Immature natural killer cell (primary cell): ENCODE data around the gene BRSK2. TPM values are rescaled to one million over a fixed set of nuclear protein-coding genes. Genes with fewer than 3 reads are reported as not detected.
"Not testable (repeated sequence)": the region's sequence is repeated elsewhere in the genome, so short reads cannot be mapped to it uniquely, and the experiment has no call there.

Source experiments
- DNase-seq, 3 donors: peaks; one replicate each; pipeline ENCODE4 v3.0.0; 2022; ENCODE audit warnings: mixed read lengths in 1 of 3
- H3K27ac Mint-ChIP-seq, 6 donors: one replicate each; pipeline ENCODE4 v1.8.0; 2020; ENCODE audit warnings: mixed read lengths in 6 of 6, mild to moderate bottlenecking in 5 of 6, inconsistent platforms in 4 of 6, moderate library complexity in 3 of 6
- H3K27me3 Mint-ChIP-seq, 3 donors: one replicate each; pipeline ENCODE4 v1.8.0; 2020 to 2021; ENCODE audit warnings: low read depth in 3 of 3, mild to moderate bottlenecking in 3 of 3, mixed read lengths in 3 of 3, moderate library complexity in 3 of 3, inconsistent platforms in 1 of 3
- H3K36me3 Mint-ChIP-seq, 3 donors: one replicate each; pipeline ENCODE4 v1.8.0; 2020; ENCODE audit warnings: mixed read lengths in 3 of 3, inconsistent platforms in 2 of 3, mild to moderate bottlenecking in 2 of 3
- H3K4me1 Mint-ChIP-seq, 2 donors: one replicate each; pipeline ENCODE4 v1.8.0; 2020; ENCODE audit warnings: inconsistent platforms in 2 of 2, mild to moderate bottlenecking in 2 of 2, mixed read lengths in 2 of 2, moderate library complexity in 1 of 2
- H3K4me3 Mint-ChIP-seq, 5 donors: one replicate each; pipeline ENCODE4 v1.8.0; 2020; ENCODE audit warnings: mild to moderate bottlenecking in 5 of 5, mixed read lengths in 5 of 5, inconsistent platforms in 3 of 5, moderate library complexity in 3 of 5
- H3K9me3 Mint-ChIP-seq, 6 donors: one replicate each; pipeline ENCODE4 v1.8.0; 2020; ENCODE audit warnings: mild to moderate bottlenecking in 6 of 6, mixed read lengths in 6 of 6, inconsistent platforms in 4 of 6, moderate library complexity in 3 of 6
- polyA plus RNA-seq, 3 donors: library from polyadenylated mRNA; unstranded; fragments of 300-500 nt; fragmentation: Illumina TruSeq; gene quantifications; one replicate each; pipeline ENCODE4 v1.2.3, GENCODE V29; 2021

Gene BRSK2
- polyA plus RNA-seq, 3 donors from 2014 or later = 0.12 TPM; not detected in 2

DNA sequence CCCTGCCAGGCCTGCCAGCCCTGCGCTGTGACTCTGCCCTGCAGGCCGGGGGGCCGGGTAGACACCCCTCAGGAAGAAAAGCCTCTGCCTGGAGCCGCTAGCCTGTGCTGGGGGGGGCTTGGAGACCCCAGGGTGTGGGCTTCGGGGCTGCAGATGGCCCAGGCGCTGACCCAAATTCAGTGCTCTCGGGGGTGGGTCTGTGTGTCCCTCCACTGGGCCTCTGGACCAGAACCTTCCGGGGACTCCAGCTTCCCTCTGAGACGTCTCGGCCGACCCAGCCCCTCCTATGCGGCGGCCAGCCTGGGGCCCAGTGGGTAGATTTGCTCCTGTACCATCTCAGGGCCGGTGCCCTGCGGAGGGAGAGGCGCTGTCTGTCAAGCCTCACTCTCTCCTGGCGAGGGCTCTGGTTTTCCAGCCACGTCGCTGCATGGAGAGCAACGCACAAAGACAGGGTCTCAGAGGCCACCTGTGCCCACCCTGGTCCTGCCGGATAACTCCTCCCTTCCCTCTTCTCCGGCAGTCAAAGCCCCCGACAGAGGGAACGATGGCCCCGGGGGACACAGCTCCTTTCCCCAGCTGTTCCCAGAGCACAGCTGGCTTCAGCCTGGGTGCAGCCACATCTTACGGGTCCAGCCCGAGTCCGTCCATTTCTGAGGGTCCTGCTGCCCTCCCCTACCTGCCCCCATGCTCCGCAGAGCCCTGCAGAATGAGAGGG lies 40.2 kb upstream of the BRSK2 start:
- no peak overlapping the region for H3K4me3 Mint-ChIP-seq
- no peak for DNase-seq

DNA sequence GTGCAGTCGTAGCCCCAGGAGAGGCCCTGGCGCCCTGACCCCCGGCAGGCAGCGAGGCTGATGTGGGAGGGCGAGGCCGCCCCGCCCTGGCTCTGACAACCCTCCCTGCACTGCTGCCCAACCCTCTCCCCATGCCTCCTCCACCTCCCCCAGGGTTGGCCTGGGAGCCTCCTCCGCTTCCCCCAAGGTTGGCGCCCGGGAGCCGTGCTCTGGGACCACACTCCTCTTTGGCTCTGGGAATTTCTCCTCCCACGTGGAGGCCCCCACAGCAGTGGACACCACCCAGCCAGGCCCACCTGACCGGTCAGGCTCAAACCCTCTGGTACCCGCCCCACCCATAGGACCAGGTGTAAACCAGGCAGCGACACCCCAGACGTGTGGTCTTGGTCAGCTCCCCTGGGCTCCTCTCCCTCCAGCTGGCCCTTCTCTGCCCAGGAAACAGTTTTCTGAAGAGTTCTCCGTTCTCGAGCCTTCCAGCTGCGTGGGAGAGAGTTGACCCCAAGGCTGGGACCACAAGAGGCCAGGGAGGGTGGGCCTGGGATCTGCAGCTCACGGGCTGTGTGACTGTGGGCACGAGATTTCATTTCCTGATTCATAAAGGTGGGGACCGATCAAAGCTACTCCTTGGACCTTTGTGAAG lies 39.5 kb upstream of the BRSK2 start:
- no peaks in the 10 kb centered on the region for H3K36me3 Mint-ChIP-seq
- no peak overlapping the region for H3K27ac Mint-ChIP-seq
- H3K4me1 Mint-ChIP-seq = no peaks in the 10 kb centered on the region
- no peak overlapping the region for H3K4me3 Mint-ChIP-seq
- no peak for DNase-seq
- H3K9me3 Mint-ChIP-seq = no peaks in the 10 kb centered on the region
- H3K27me3 Mint-ChIP-seq = peaks cover 0 to 2% (median 1%) of the 10 kb centered on the region in 3 donors

More for the DNA sequence above, 40.2 kb upstream of the BRSK2 start:
- Mint-ChIP-seq H3K9me3 (no peaks in the 10 kb centered on the region), H3K27me3 (peaks cover 0 to 3% (median 1%) of the 10 kb centered on the region in 3 donors), H3K4me1 (no peaks in the 10 kb centered on the region), H3K27ac (no peak overlapping the region), H3K36me3 (no peaks in the 10 kb centered on the region)

- DNase-seq = no peak
- H3K27ac Mint-ChIP-seq = no peak overlapping the region
- no peaks in the 10 kb centered on the region for H3K36me3 Mint-ChIP-seq
- H3K27me3 Mint-ChIP-seq = peaks cover 0 to 3% (median 2%) of the 10 kb centered on the region in 3 donors
- H3K4me3 Mint-ChIP-seq = no peak overlapping the region
- no peaks in the 10 kb centered on the region for H3K9me3 Mint-ChIP-seq
- no peaks in the 10 kb centered on the region for H3K4me1 Mint-ChIP-seq
Observed at GRCh38 chr11:1351278-1351937, 38.3 kb upstream of the BRSK2 start.

GRCh38 chr11:1352696-1353382 lies 36.9 kb upstream of the BRSK2 start:
- no peaks in the 10 kb centered on the region for H3K36me3 Mint-ChIP-seq
- H3K27me3 Mint-ChIP-seq = peaks cover 0 to 6% (median 2%) of the 10 kb centered on the region in 3 donors
- no peaks in the 10 kb centered on the region for H3K4me1 Mint-ChIP-seq
- no peak overlapping the region for H3K27ac Mint-ChIP-seq
- no peaks in the 10 kb centered on the region for H3K9me3 Mint-ChIP-seq
- no peak overlapping the region for H3K4me3 Mint-ChIP-seq
- no peak for DNase-seq

DNA sequence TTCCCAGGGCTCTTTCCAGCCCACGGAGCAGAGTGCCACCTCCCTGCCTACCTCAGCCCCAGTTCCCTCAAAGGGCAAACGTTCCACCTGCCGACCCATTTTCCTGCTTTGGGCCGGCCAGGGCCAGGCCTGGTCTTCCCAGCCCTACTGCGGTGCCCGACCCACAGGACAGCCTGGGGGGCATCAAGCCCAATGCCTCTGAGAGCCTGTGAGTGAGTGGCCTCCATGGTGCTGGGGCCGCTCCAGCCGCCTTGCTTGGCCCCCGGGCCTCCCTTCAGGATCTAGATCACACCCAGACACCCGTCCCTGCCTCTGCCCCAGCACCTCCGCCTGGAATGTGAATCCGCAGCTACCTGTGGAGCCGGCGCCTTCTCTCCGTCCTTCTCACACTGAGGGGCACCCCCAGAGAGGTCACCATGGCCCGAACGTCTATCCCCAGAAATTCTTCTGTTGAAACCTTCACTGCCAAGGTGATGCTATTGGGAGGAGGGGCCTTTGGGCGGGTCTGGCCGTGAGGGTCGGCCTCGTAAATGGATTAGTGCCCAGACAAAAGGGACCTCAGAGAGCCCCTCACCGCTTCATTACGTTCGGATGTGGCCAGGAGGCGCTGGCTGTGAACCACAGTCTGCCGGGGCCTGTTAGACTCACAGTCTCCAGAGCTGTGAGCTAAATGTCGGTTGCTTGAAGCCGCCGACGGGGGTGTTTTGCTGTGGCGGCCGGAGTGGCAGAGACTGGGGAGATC lies 36.2 kb upstream of the BRSK2 start:
- DNase-seq = no peak
- Mint-ChIP-seq H3K36me3 (no peaks in the 10 kb centered on the region), H3K4me1 (no peaks in the 10 kb centered on the region), H3K9me3 (no peaks in the 10 kb centered on the region), H3K4me3 (no peak overlapping the region), H3K27me3 (peaks cover 0 to 6% (median 2%) of the 10 kb centered on the region in 3 donors), H3K27ac (no peak overlapping the region)

- Mint-ChIP-seq H3K4me1 (no peaks in the 10 kb centered on the region), H3K9me3 (no peaks in the 10 kb centered on the region), H3K4me3 (no peak overlapping the region), H3K27me3 (peaks cover 0 to 6% (median 2%) of the 10 kb centered on the region in 3 donors), H3K27ac (no peak overlapping the region), H3K36me3 (no peaks in the 10 kb centered on the region)
- DNase-seq = no peak
Observed at GRCh38 chr11:1354125-1354938, 35.4 kb upstream of the BRSK2 start.

- no peak for DNase-seq
- Mint-ChIP-seq H3K36me3 (no peaks in the 10 kb centered on the region), H3K4me1 (no peaks in the 10 kb centered on the region), H3K27ac (no peak overlapping the region), H3K9me3 (no peaks in the 10 kb centered on the region), H3K27me3 (peaks cover 0 to 6% (median 2%) of the 10 kb centered on the region in 3 donors), H3K4me3 (no peak overlapping the region)
Observed at GRCh38 chr11:1356007-1356435, 33.7 kb upstream of the BRSK2 start.

GRCh38 chr11:1356478-1356960 lies 33.2 kb upstream of the BRSK2 start:
- no peak for DNase-seq
- Mint-ChIP-seq H3K9me3 (no peaks in the 10 kb centered on the region), H3K36me3 (no peaks in the 10 kb centered on the region), H3K27ac (peak overlapping the region in 2 of 6 donors; percentile 23 to 34), H3K27me3 (peaks cover 0 to 7% (median 2%) of the 10 kb centered on the region in 3 donors), H3K4me3 (no peak overlapping the region), H3K4me1 (no peaks in the 10 kb centered on the region)

- Mint-ChIP-seq H3K4me3 (no peak overlapping the region), H3K36me3 (no peaks in the 10 kb centered on the region), H3K4me1 (no peaks in the 10 kb centered on the region), H3K27me3 (peaks cover 0 to 10% (median 2%) of the 10 kb centered on the region in 3 donors), H3K27ac (no peak overlapping the region), H3K9me3 (no peaks in the 10 kb centered on the region)
- no peak for DNase-seq
Observed at GRCh38 chr11:1358286-1358685, 31.4 kb upstream of the BRSK2 start.

DNA sequence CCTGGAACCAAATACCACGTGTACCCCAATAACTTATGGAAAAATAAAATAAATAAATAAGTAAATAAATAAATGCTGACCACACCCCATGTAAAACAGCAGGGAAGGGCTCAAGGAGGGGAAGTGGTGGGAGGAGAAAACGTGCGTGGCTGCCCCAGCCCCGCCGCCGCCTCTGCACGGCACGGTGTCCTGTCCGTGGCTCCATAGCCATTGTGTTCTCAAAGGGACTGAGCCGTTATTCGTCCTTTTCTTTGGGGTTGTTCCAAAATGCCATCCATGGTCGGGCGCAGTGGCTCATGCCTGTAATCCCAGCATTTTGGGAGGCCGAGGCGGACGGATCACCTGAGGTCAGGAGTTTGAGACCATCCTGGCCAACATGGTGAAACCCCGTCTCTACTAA lies 30.8 kb upstream of the BRSK2 start:
- H3K4me1 Mint-ChIP-seq, H3K9me3 Mint-ChIP-seq, H3K36me3 Mint-ChIP-seq, H3K4me3 Mint-ChIP-seq, H3K27ac Mint-ChIP-seq, DNase-seq: not testable (repeated sequence)
- H3K27me3 Mint-ChIP-seq = peaks cover 1 to 10% (median 2%) of the 10 kb centered on the region in 3 donors

DNA sequence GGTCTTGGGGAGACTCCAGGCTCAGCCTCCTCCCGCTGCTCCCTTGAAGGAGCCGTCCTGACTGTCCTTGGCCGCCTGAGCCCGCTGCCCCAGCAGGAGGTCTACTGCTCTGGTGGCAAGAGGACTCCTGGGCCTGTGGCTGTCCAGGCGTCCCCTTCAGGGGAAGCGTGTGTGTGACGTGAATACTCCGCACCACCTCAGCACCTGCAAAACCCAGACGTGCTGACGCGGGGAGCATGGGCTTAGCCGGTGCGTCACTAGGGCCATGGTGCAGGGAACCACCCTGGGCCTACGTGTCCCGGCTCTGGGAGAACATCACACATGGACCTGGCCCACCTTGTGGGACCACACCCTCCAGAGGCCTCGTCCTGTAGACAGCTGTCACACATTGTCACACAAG lies 30.2 kb upstream of the BRSK2 start:
- H3K4me1 Mint-ChIP-seq = no peaks in the 10 kb centered on the region
- DNase-seq = no peak
- H3K36me3 Mint-ChIP-seq = no peaks in the 10 kb centered on the region
- no peak overlapping the region for H3K27ac Mint-ChIP-seq
- H3K27me3 Mint-ChIP-seq = peaks cover 2 to 11% (median 2%) of the 10 kb centered on the region in 3 donors
- no peaks in the 10 kb centered on the region for H3K9me3 Mint-ChIP-seq
- no peak overlapping the region for H3K4me3 Mint-ChIP-seq

DNA sequence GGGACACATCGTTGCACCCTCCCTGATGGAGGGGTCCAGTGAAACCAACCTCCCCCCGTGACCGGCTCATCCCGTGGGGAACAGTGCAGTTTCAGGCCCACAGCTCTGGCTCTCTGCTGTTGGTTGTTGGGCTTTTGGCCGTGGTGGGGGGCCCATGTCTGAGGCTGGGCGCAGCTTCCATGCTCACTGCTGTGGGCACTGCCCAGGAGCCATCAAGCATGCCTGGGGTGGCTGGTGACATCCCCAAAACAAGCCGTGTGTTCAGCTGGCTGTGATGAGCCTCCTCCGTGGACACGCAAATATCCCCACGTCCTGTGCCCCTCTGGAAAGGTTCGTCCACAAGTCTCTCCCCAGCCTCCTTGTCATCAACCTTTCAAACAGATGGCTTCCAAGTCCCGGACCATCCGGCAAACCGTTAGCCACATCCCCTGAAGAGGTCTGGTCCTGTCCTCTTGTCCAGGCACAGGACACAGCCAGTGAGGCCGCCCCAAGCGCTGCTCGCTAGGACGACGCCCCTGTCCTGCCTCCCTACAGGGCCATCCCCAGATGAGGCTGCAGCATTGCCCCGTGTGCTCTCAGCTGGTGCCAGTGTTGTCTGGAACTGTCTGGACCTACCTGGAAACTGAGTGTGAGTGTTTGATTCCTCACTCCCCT lies 29.4 kb upstream of the BRSK2 start:
- Mint-ChIP-seq H3K36me3 (no peaks in the 10 kb centered on the region), H3K9me3 (peaks cover 0 to under 1% (median 0%) of the 10 kb centered on the region in 6 donors), H3K27ac (no peak overlapping the region), H3K27me3 (peaks cover 2 to 12% (median 2%) of the 10 kb centered on the region in 3 donors), H3K4me1 (no peaks in the 10 kb centered on the region), H3K4me3 (no peak overlapping the region)
- DNase-seq = no peak
